NT2/D1 (cell line): ENCODE results near the gene UGT1A1.

Experiments
- SUZ12 ChIP-seq: IDR thresholded peaks from 2 replicates; pipeline ENCODE4 v1.6.1; 2011; ENCODE audit not compliant: insufficient read length, insufficient read depth; ENCODE audit errors: extremely low read depth
- YY1 ChIP-seq: IDR thresholded peaks from 2 replicates; pipeline ENCODE4 v1.6.1; 2011; ENCODE audit not compliant: insufficient read length, insufficient read depth

DNA sequence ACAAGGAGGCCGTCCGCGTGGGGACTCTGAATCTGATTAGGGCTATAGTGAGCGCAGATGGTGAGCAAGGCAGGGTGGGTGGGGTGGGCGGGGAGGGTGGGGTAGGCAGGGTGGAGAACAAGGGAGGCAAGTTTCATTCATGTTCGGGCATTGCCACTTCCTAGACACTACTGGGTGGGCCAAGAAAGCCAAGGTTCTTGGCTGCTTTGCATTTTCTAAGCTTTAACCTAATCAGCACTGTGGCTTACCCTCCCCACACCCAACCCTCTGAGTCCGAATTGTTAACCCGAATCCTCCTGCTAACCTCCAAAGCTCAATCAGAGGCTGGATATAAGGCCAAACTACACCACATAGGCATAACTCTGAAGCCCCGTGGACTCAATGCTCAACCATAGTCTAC lies 36.2 kb downstream of the UGT1A1 start:
- no peak for TF ChIP-seq YY1
- no peak for TF ChIP-seq SUZ12
